ENCODE data around the gene CUL2. TPM values are rescaled to one million over a fixed set of nuclear protein-coding genes. Genes with fewer than 3 reads are reported as not detected.

Gene CUL2
- total and polyA plus RNA-seq, 2 of the 4 experiments (the other 2 are of a cell fraction): 18.9 to 36.6 TPM

DNA sequence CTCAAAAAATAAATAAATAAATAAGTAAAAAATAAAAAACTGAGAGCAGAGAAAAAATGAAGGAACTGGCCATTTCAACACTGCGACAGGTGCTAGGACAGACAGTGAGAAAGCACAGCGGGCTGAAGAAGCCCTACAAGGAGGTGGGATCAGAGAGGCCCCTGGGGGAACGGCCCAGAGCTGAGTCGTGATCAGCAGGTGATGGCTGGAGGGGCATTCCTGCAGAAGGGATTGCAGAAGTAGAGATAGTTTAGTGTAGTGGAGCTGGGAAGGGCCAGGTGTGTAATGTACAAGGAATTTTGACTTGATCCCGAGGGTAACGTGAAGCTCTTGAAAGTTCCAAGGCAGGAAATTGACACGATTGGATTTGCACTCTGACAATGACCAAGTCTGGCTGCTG lies 112.1 kb downstream of the CUL2 start:
- no peak for DNase-seq

More for the DNA sequence above, 112.1 kb downstream of the CUL2 start:
- H3K14ac ChIP-seq (replicated peaks; ENCODE audit: low read depth, low read length): no peak overlapping the region
- H2AFZ ChIP-seq (replicated peaks; ENCODE audit: low read length, poor library complexity): no peak overlapping the region
- no peak overlapping the region for H2AK9ac ChIP-seq (replicated peaks; ENCODE audit: low read depth, low read length, poor library complexity)
- 0 out of 2 replicates have a peak, but pooled peaks cover 2% of the 10 kb centered on the region for H3K9me3 ChIP-seq (ENCODE audit: control insufficient read depth, insufficient read depth, low read length)
- POLR2A ChIA-PET (ENCODE audit: unreplicated experiment): no interaction called here
- CTCF ChIA-PET: no interaction called here
- no peak overlapping the region for H3K23ac ChIP-seq (ENCODE audit: low read depth, low read length)
- H3K9me1 ChIP-seq (ENCODE audit: insufficient read depth, low read length): no peaks in the 10 kb centered on the region
- no peak overlapping the region for H4K8ac ChIP-seq (ENCODE audit: low read depth in 2 of 2, low read length in 2 of 2)
- H2BK120ac ChIP-seq (ENCODE audit: low read depth, low read length): no peak overlapping the region
- H4K20me1 ChIP-seq (ENCODE audit: insufficient read depth, low read length): no peaks in the 10 kb centered on the region
- 83% methylated on average over 5 of the region's 7 CpGs; no CpG with 5 or more reads in 1 of the 2 experiments for WGBS, 2 experiments (ENCODE audit: extremely low coverage in 2 of 2, insufficient read length in 1 of 2)
- H3K9ac ChIP-seq (ENCODE audit: low read depth, low read length): no peak overlapping the region
- H2BK20ac ChIP-seq (ENCODE audit: low read depth, low read length): no peak overlapping the region
- H3K27ac ChIP-seq (ENCODE audit: insufficient read depth, low read length): no peak overlapping the region
- H3K4me3 ChIP-seq (ENCODE audit: insufficient read depth, low read depth, low read length): no peak overlapping the region
- no peak overlapping the region for H2BK15ac ChIP-seq (ENCODE audit: low read depth, low read length)
- no peak overlapping the region for H3K18ac ChIP-seq (ENCODE audit: low read depth, low read length)
- H4K5ac ChIP-seq (ENCODE audit: low read depth, low read length): no peak overlapping the region
- H2AK5ac ChIP-seq (ENCODE audit: low read depth, low read length): no peak overlapping the region
- H4K91ac ChIP-seq (ENCODE audit: insufficient read depth, low read depth, low read length): no peak overlapping the region
- intact Hi-C loops (cut with micrococcal nuclease) (no loop called here), in situ Hi-C loops (cut with MboI; ENCODE audit: low sequenced_read_pairs) (no loop called here), dilution Hi-C loops (cut with HindIII; ENCODE audit: low sequenced_read_pairs, unreplicated experiment) (no loop called here)
- no peak overlapping the region for H3K4me2 ChIP-seq (ENCODE audit: low read depth, low read length)
- TF ChIP-seq, protein P1, sequence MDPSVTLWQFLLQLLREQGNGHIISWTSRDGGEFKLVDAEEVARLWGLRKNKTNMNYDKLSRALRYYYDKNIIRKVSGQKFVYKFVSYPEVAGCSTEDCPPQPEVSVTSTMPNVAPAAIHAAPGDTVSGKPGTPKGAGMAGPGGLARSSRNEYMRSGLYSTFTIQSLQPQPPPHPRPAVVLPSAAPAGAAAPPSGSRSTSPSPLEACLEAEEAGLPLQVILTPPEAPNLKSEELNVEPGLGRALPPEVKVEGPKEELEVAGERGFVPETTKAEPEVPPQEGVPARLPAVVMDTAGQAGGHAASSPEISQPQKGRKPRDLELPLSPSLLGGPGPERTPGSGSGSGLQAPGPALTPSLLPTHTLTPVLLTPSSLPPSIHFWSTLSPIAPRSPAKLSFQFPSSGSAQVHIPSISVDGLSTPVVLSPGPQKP (IDR thresholded peaks at IDR 0.05; ENCODE audit: borderline replicate concordance, low read depth, low read length): no peak
- no peak for TF ChIP-seq USF2 (IDR thresholded peaks at IDR 0.05; ENCODE audit: low read depth, low read length)
- no peak for TF ChIP-seq CHD1 (IDR thresholded peaks at IDR 0.05; ENCODE audit: low read depth, low read length)
- no peak for TF ChIP-seq BHLHE40 (IDR thresholded peaks at IDR 0.05; ENCODE audit: low read depth, low read length)
- TF ChIP-seq CEBPB (IDR thresholded peaks at IDR 0.05; ENCODE audit: low read depth, low read length): no peak
- no peak for TF ChIP-seq CTCF (conservative IDR thresholded peaks at IDR 0.05; ENCODE audit: low read depth, low read length)
- TF ChIP-seq FOS (IDR thresholded peaks at IDR 0.05; ENCODE audit: low read depth, low read length): no peak
- no peak for TF ChIP-seq MAZ (IDR thresholded peaks at IDR 0.05; ENCODE audit: borderline replicate concordance, low read depth, low read length)
- TF ChIP-seq MXI1 (IDR thresholded peaks at IDR 0.05; ENCODE audit: borderline replicate concordance, low read depth, low read length): no peak
- no peak for TF ChIP-seq RCOR1 (IDR thresholded peaks at IDR 0.05; ENCODE audit: insufficient replicate concordance, low read length)
- no peak for TF ChIP-seq RFX5 (IDR thresholded peaks at IDR 0.05; ENCODE audit: low read depth, low read length)
- TF ChIP-seq NFE2L2 (IDR thresholded peaks at IDR 0.05; ENCODE audit: low read depth, low read length): no peak
- no peak for TF ChIP-seq POLR2A (IDR thresholded peaks at IDR 0.05; ENCODE audit: low read depth, low read length)
- TF ChIP-seq SMC3 (IDR thresholded peaks at IDR 0.05; ENCODE audit: low read depth, low read length): no peak
- TF ChIP-seq RAD21 (IDR thresholded peaks at IDR 0.05; ENCODE audit: low read length): no peak
- H3K4me1 ChIP-seq (ENCODE audit: control insufficient read depth, insufficient read depth, low read length): no peaks in the 10 kb centered on the region
- no peak overlapping the region for H3K56ac ChIP-seq (ENCODE audit: extremely low read depth, insufficient read depth, low read length)
- H3K36me3 ChIP-seq (ENCODE audit: control insufficient read depth, insufficient read depth, low read length): no peaks in the 10 kb centered on the region
- no TSS peak for BruUV-seq (replicated peaks)
- H3K27me3 ChIP-seq (ENCODE audit: control insufficient read depth, insufficient read depth, low read length): peaks cover 16% of the 10 kb centered on the region
- no peak overlapping the region for H2BK5ac ChIP-seq (ENCODE audit: low read depth, low read length, poor library complexity, severe bottlenecking)
- H3K4ac ChIP-seq (ENCODE audit: low read depth, low read length): no peak overlapping the region
- ATAC-seq (ENCODE audit: low read depth): no peak
- no peaks in the 10 kb centered on the region for H3K79me1 ChIP-seq (ENCODE audit: low read depth in 1 of 2, low read length in 2 of 2)

All from IMR-90 (cell line).